Measurements from ENCODE around the gene SMIM29. TPM values are rescaled to one million over a fixed set of nuclear protein-coding genes. Genes with fewer than 3 reads are reported as not detected.

SMIM29 gene
- total RNA-seq, 3 donors from 2014 or later: 22.0 to 25.3 (median 22.8) TPM

GRCh38 chr6:34237722-34238584 lies 10.9 kb downstream of the SMIM29 start:
- DNase-seq (ENCODE audit: low spot score in 2 of 2): no peak
- H3K27me3 ChIP-seq: no peaks in the 10 kb centered on the region
- H3K9me3 ChIP-seq: no peaks in the 10 kb centered on the region
- intact Hi-C loops (cut with DNase I; ENCODE audit: low total_unique reads): no loop called here
- H3K36me3 ChIP-seq: no peaks in the 10 kb centered on the region
- peak overlapping the region; percentile 73 to 88 for H3K27ac ChIP-seq
- peak overlapping the region; percentile 52 to 78 (median 73) for H3K4me3 ChIP-seq
- H3K4me1 ChIP-seq: no peaks in the 10 kb centered on the region
- TF ChIP-seq POLR2AphosphoS5 (IDR thresholded peaks at IDR 0.05) (no peak), CTCF (IDR thresholded peaks at IDR 0.05) (peak in 1 of 3 donors; percentile 10), POLR2A (IDR thresholded peaks at IDR 0.05) (no peak)

GRCh38 chr6:34237316-34237721 lies 11.5 kb downstream of the SMIM29 start:
- H3K4me1 ChIP-seq: no peaks in the 10 kb centered on the region
- no peaks in the 10 kb centered on the region for H3K9me3 ChIP-seq
- peak overlapping the region; percentile 88 to 94 for H3K27ac ChIP-seq
- TF ChIP-seq POLR2AphosphoS5 (IDR thresholded peaks at IDR 0.05) (no peak), POLR2A (IDR thresholded peaks at IDR 0.05) (no peak), CTCF (IDR thresholded peaks at IDR 0.05) (no peak)
- peak overlapping the region; percentile 66 to 78 (median 73) for H3K4me3 ChIP-seq
- DNase-seq (ENCODE audit: low spot score in 2 of 2): no peak
- H3K27me3 ChIP-seq: no peaks in the 10 kb centered on the region
- no peaks in the 10 kb centered on the region for H3K36me3 ChIP-seq
- intact Hi-C loops (cut with DNase I; ENCODE audit: low total_unique reads): no loop called here

- H3K4me3 ChIP-seq: peak within 1 kb of the TSS; percentile 66 to 78 (median 73)
- no peaks in the 10 kb centered on the region for H3K36me3 ChIP-seq
- TF ChIP-seq POLR2A (IDR thresholded peaks at IDR 0.05) (peak; percentile 72), POLR2AphosphoS5 (IDR thresholded peaks at IDR 0.05) (peak; percentile 23 to 84 (median 56)), CTCF (IDR thresholded peaks at IDR 0.05) (no peak)
- peak within 1 kb of the TSS; percentile 89 to 94 for H3K27ac ChIP-seq
- no peaks in the 10 kb centered on the region for H3K9me3 ChIP-seq
- DNase-seq (ENCODE audit: low spot score in 2 of 2): peak; percentile 80 to 86
- H3K27me3 ChIP-seq: no peaks in the 10 kb centered on the region
- intact Hi-C loops (cut with DNase I; ENCODE audit: low total_unique reads): no loop called here
- no peaks in the 10 kb centered on the region for H3K4me1 ChIP-seq
These were observed 12.1 kb downstream of the SMIM29 start, which contains the start of gene HMGA1 for GRCh38 chr6:34236443-34237315. HMGA1 (plus strand) TSS chr6:34236873; CDS start chr6:34240781, 3,908 bp downstream.

- TF ChIP-seq POLR2A (IDR thresholded peaks at IDR 0.05) (no peak), CTCF (IDR thresholded peaks at IDR 0.05) (no peak), POLR2AphosphoS5 (IDR thresholded peaks at IDR 0.05) (no peak)
- H3K27me3 ChIP-seq: no peaks in the 10 kb centered on the region
These were observed 12.7 kb downstream of the SMIM29 start for GRCh38 chr6:34236131-34236442.

More at GRCh38 chr6:34236131-34236442, 12.7 kb downstream of the SMIM29 start:
- peak overlapping the region; percentile 89 to 94 for H3K27ac ChIP-seq
- H3K4me3 ChIP-seq: peak overlapping the region; percentile 66 to 78 (median 73)
- no peak for DNase-seq (ENCODE audit: low spot score in 2 of 2)
- intact Hi-C loops (cut with DNase I; ENCODE audit: low total_unique reads): no loop called here
- H3K36me3 ChIP-seq: no peaks in the 10 kb centered on the region
- no peaks in the 10 kb centered on the region for H3K9me3 ChIP-seq
- no peaks in the 10 kb centered on the region for H3K4me1 ChIP-seq
